Measurements from ENCODE around the gene RAB44.

Gene RAB44

GRCh38 chr6:36739947-36740817, 42.6 kb downstream of the RAB44 start:
- no peak overlapping the region for H3K4me3 ChIP-seq (ENCODE audit: insufficient read length, low read depth)
- no peak for DNase-seq (ENCODE audit: low read depth, low spot score)
- no peaks in the 10 kb centered on the region for H3K27me3 ChIP-seq (ENCODE audit: insufficient read depth, insufficient read length)
- H3K9me3 ChIP-seq (ENCODE audit: insufficient read depth, low read length): no peaks in the 10 kb centered on the region
- no peak overlapping the region for H3K9ac ChIP-seq (ENCODE audit: insufficient read length, low read depth)
- H3K36me3 ChIP-seq (ENCODE audit: insufficient read depth, insufficient read length, low read length): no peaks in the 10 kb centered on the region
- peaks cover 6% of the 10 kb centered on the region for H3K4me1 ChIP-seq (ENCODE audit: insufficient read depth, insufficient read length)
- TF ChIP-seq SUZ12 (IDR thresholded peaks at IDR 0.05; ENCODE audit: extremely low read depth, insufficient read depth, insufficient read length): no peak
- no peak for TF ChIP-seq YY1 (IDR thresholded peaks at IDR 0.05; ENCODE audit: insufficient read depth, insufficient read length)
- no peak for TF ChIP-seq ZNF274 (IDR thresholded peaks at IDR 0.05; ENCODE audit: low read depth, low read length)

GRCh38 chr6:36740818-36741179, 43.2 kb downstream of the RAB44 start:
- Histone ChIP-seq H3K27me3 (ENCODE audit: insufficient read depth, insufficient read length) (no peaks in the 10 kb centered on the region), H3K4me3 (ENCODE audit: insufficient read length, low read depth) (no peak overlapping the region), H3K9ac (ENCODE audit: insufficient read length, low read depth) (no peak overlapping the region), H3K36me3 (ENCODE audit: insufficient read depth, insufficient read length, low read length) (no peaks in the 10 kb centered on the region), H3K4me1 (ENCODE audit: insufficient read depth, insufficient read length) (peaks cover 2% of the 10 kb centered on the region), H3K9me3 (ENCODE audit: insufficient read depth, low read length) (no peaks in the 10 kb centered on the region)
- TF ChIP-seq SUZ12 (IDR thresholded peaks at IDR 0.05; ENCODE audit: extremely low read depth, insufficient read depth, insufficient read length) (no peak), YY1 (IDR thresholded peaks at IDR 0.05; ENCODE audit: insufficient read depth, insufficient read length) (no peak), ZNF274 (IDR thresholded peaks at IDR 0.05; ENCODE audit: low read depth, low read length) (no peak)
- no peak for DNase-seq (ENCODE audit: low read depth, low spot score)

- Histone ChIP-seq H3K9ac (ENCODE audit: insufficient read length, low read depth) (no peak overlapping the region), H3K4me1 (ENCODE audit: insufficient read depth, insufficient read length) (peaks cover 2% of the 10 kb centered on the region), H3K9me3 (ENCODE audit: insufficient read depth, low read length) (no peaks in the 10 kb centered on the region), H3K4me3 (ENCODE audit: insufficient read length, low read depth) (no peak overlapping the region), H3K36me3 (ENCODE audit: insufficient read depth, insufficient read length, low read length) (no peaks in the 10 kb centered on the region), H3K27me3 (ENCODE audit: insufficient read depth, insufficient read length) (no peaks in the 10 kb centered on the region)
- TF ChIP-seq YY1 (IDR thresholded peaks at IDR 0.05; ENCODE audit: insufficient read depth, insufficient read length): no peak
- TF ChIP-seq SUZ12 (IDR thresholded peaks at IDR 0.05; ENCODE audit: extremely low read depth, insufficient read depth, insufficient read length): no peak
- no peak for TF ChIP-seq ZNF274 (IDR thresholded peaks at IDR 0.05; ENCODE audit: low read depth, low read length)
- no peak for DNase-seq (ENCODE audit: low read depth, low spot score)
Measured at GRCh38 chr6:36742146-36742545, 44.5 kb downstream of the RAB44 start.

GRCh38 chr6:36743032-36743431, 45.4 kb downstream of the RAB44 start:
- no peak overlapping the region for H3K4me3 ChIP-seq (ENCODE audit: insufficient read length, low read depth)
- H3K9me3 ChIP-seq (ENCODE audit: insufficient read depth, low read length): no peaks in the 10 kb centered on the region; the same call in 1 of the 2 replicates
- no peaks in the 10 kb centered on the region for H3K27me3 ChIP-seq (ENCODE audit: insufficient read depth, insufficient read length)
- TF ChIP-seq SUZ12 (IDR thresholded peaks at IDR 0.05; ENCODE audit: extremely low read depth, insufficient read depth, insufficient read length) (no peak), ZNF274 (IDR thresholded peaks at IDR 0.05; ENCODE audit: low read depth, low read length) (no peak), YY1 (IDR thresholded peaks at IDR 0.05; ENCODE audit: insufficient read depth, insufficient read length) (no peak)
- no peaks in the 10 kb centered on the region for H3K36me3 ChIP-seq (ENCODE audit: insufficient read depth, insufficient read length, low read length)
- no peak overlapping the region for H3K9ac ChIP-seq (ENCODE audit: insufficient read length, low read depth)
- no peak for DNase-seq (ENCODE audit: low read depth, low spot score)
- peaks cover 2% of the 10 kb centered on the region for H3K4me1 ChIP-seq (ENCODE audit: insufficient read depth, insufficient read length)

- no peak overlapping the region for H3K4me3 ChIP-seq (ENCODE audit: insufficient read length, low read depth)
- peaks cover 3% of the 10 kb centered on the region; the same call in 1 of the 2 replicates for H3K9me3 ChIP-seq (ENCODE audit: insufficient read depth, low read length)
- H3K4me1 ChIP-seq (ENCODE audit: insufficient read depth, insufficient read length): peaks cover 2% of the 10 kb centered on the region
- DNase-seq (ENCODE audit: low read depth, low spot score): no peak
- H3K36me3 ChIP-seq (ENCODE audit: insufficient read depth, insufficient read length, low read length): no peaks in the 10 kb centered on the region
- H3K9ac ChIP-seq (ENCODE audit: insufficient read length, low read depth): no peak overlapping the region
- no peak for TF ChIP-seq ZNF274 (IDR thresholded peaks at IDR 0.05; ENCODE audit: low read depth, low read length)
- TF ChIP-seq YY1 (IDR thresholded peaks at IDR 0.05; ENCODE audit: insufficient read depth, insufficient read length): no peak
- no peak for TF ChIP-seq SUZ12 (IDR thresholded peaks at IDR 0.05; ENCODE audit: extremely low read depth, insufficient read depth, insufficient read length)
- H3K27me3 ChIP-seq (ENCODE audit: insufficient read depth, insufficient read length): no peaks in the 10 kb centered on the region
Measured at GRCh38 chr6:36743538-36744303, 46.1 kb downstream of the RAB44 start.

GRCh38 chr6:36744304-36744673, 46.7 kb downstream of the RAB44 start:
- Histone ChIP-seq H3K9me3 (ENCODE audit: insufficient read depth, low read length) (peaks cover 6% of the 10 kb centered on the region; the same call in 1 of the 2 replicates), H3K36me3 (ENCODE audit: insufficient read depth, insufficient read length, low read length) (no peaks in the 10 kb centered on the region), H3K4me1 (ENCODE audit: insufficient read depth, insufficient read length) (peaks cover 2% of the 10 kb centered on the region), H3K4me3 (ENCODE audit: insufficient read length, low read depth) (no peak overlapping the region), H3K27me3 (ENCODE audit: insufficient read depth, insufficient read length) (no peaks in the 10 kb centered on the region), H3K9ac (ENCODE audit: insufficient read length, low read depth) (no peak overlapping the region)
- DNase-seq (ENCODE audit: low read depth, low spot score): no peak
- TF ChIP-seq SUZ12 (IDR thresholded peaks at IDR 0.05; ENCODE audit: extremely low read depth, insufficient read depth, insufficient read length) (no peak), ZNF274 (IDR thresholded peaks at IDR 0.05; ENCODE audit: low read depth, low read length) (no peak), YY1 (IDR thresholded peaks at IDR 0.05; ENCODE audit: insufficient read depth, insufficient read length) (no peak)

GRCh38 chr6:36745283-36745682, 47.7 kb downstream of the RAB44 start:
- peaks cover 2% of the 10 kb centered on the region for H3K4me1 ChIP-seq (ENCODE audit: insufficient read depth, insufficient read length)
- DNase-seq (ENCODE audit: low read depth, low spot score): no peak
- TF ChIP-seq ZNF274 (IDR thresholded peaks at IDR 0.05; ENCODE audit: low read depth, low read length): no peak
- H3K9me3 ChIP-seq (ENCODE audit: insufficient read depth, low read length): peaks cover 6% of the 10 kb centered on the region; the same call in 1 of the 2 replicates
- no peak overlapping the region for H3K4me3 ChIP-seq (ENCODE audit: insufficient read length, low read depth)
- no peaks in the 10 kb centered on the region for H3K36me3 ChIP-seq (ENCODE audit: insufficient read depth, insufficient read length, low read length)
- no peaks in the 10 kb centered on the region for H3K27me3 ChIP-seq (ENCODE audit: insufficient read depth, insufficient read length)
- no peak overlapping the region for H3K9ac ChIP-seq (ENCODE audit: insufficient read length, low read depth)
